ENCODE data around the gene RAB14.

- TF ChIP-seq, protein P1, sequence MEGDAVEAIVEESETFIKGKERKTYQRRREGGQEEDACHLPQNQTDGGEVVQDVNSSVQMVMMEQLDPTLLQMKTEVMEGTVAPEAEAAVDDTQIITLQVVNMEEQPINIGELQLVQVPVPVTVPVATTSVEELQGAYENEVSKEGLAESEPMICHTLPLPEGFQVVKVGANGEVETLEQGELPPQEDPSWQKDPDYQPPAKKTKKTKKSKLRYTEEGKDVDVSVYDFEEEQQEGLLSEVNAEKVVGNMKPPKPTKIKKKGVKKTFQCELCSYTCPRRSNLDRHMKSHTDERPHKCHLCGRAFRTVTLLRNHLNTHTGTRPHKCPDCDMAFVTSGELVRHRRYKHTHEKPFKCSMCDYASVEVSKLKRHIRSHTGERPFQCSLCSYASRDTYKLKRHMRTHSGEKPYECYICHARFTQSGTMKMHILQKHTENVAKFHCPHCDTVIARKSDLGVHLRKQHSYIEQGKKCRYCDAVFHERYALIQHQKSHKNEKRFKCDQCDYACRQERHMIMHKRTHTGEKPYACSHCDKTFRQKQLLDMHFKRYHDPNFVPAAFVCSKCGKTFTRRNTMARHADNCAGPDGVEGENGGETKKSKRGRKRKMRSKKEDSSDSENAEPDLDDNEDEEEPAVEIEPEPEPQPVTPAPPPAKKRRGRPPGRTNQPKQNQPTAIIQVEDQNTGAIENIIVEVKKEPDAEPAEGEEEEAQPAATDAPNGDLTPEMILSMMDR (IDR thresholded peaks at IDR 0.05; ENCODE audit: insufficient read depth, low read length): no peak
- TF ChIP-seq POLR2AphosphoS5 (IDR thresholded peaks at IDR 0.05; ENCODE audit: low read depth) (no peak), SPI1 (IDR thresholded peaks at IDR 0.05; ENCODE audit: borderline replicate concordance, low read depth) (0 out of 2 replicates have a peak, but pooled peaks have one; percentile 12)
These were observed 26.2 kb upstream of the RAB14 start for GRCh38 chr9:121227862-121228261.

All from HL-60 (cell line).